Head of caudate nucleus (tissue), 42 donors: Measurements from ENCODE around the gene CCDC146.
"Not testable (repeated sequence)": the region's sequence is repeated elsewhere in the genome, so short reads cannot be mapped to it uniquely, and the experiment has no call there.

Source experiments
- DNase-seq, 42 donors: peaks; one replicate each; pipeline versions ENCODE4 v3.0.0 to v3.0.0-alpha.2; 2020 to 2021; ENCODE audit warnings: mixed read lengths in 7 of 42
- intact Hi-C: fragments of 100-400 bp; cut with DNase I; formaldehyde crosslinking; loops from one replicate; pipeline ENCODE4 v1.15.0; 2022

Gene CCDC146

DNA sequence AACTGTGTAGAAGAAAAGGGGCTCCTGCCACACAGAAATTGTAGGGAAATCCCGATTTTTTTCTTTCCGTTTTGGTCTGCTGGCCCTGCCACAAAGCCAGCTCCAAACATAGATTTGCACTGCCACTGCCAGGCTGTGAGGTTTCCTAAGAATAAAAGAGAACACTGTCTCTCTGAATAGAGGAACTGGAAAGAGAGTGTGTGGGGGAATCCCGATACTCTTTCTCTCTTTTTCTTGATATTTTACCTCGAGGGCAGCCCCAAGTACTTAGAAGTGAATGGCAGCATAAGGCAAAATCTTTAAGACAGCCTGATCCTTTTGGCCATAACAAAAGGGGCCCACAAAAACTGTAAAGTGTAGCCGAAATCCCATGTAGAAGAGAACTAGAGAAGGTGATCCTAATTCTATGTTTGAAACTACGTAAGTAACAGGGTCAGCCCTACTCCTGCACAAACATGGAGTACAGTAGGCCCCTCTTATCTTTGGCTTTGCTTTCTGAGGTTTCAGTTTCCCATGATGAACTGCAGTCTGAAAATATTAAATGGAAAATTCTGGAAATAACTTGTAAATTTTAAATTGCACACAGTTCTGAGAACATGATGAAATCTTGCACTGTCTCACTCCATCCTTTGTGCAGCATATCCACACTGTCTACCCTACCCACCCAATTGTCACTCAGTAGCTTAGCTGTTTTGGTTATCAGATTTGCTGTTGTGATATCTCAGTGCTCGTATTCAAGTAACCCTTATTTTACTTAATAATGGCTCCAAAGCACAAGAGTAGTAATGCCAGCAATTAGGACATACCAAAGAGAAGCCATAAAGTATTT, 6.4 kb downstream of the CCDC146 start:
- intact Hi-C loops, result not testable (repeated sequence)
- peak in 5 of 42 donors; percentile 4 to 53 (median 10) for DNase-seq

DNA sequence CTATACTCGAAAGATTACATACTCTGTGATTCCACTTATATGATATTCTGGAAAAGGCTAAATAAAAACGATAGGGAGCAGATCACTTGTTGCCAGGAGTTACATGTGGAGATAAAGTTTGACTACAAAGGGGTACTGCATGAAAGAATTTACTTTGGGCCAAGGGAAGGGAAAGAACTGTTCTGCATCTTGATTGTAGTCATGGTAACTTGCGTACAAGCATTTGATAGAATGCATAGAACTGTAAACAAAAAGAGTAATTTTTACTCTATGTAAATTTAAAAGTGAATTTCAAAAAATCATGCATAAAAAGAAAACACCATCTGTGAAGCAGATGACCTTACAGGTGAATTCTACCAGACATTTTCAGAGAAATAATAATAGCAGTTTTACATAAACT, 9.4 kb downstream of the CCDC146 start:
- intact Hi-C loops, DNase-seq: not testable (repeated sequence)

DNA sequence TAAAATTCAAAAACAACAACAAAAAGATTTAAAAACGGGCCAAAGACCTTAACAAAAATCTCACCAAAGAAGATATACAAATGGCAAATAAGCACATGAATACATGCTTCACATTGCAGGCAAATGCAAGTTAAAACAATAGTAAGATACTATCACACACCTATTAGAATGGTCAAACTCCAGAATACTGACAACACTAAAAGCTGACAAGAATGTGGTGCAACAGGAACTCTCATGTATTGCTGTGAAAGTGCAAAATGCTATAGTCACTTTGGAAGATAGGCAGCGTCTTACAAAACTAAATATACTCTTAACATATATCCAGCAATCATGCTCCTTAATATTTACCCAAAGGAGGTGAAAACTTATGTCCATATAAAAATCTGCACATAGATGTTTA, 16.3 kb downstream of the CCDC146 start:
- DNase-seq, intact Hi-C loops: not testable (repeated sequence)

DNA sequence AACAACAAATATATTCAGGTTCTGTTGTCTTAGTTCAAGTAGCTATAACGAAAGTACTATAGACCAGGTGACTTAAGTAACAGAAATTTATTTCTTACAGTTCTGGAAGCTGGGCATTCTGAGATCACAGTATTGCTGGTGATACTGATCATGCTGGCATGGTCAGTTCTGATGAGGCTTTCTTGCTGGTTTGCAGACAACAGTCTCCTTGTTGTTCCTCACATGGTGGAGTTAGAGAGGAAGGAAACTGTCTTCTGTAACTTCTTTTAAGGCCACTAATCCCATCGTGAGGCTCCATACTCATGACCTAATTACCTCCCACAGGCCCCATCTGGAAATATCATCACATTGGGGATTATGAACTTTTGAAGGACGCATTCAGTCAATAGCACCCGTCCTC, 17.9 kb downstream of the CCDC146 start:
- intact Hi-C loops, DNase-seq: not testable (repeated sequence)

DNA sequence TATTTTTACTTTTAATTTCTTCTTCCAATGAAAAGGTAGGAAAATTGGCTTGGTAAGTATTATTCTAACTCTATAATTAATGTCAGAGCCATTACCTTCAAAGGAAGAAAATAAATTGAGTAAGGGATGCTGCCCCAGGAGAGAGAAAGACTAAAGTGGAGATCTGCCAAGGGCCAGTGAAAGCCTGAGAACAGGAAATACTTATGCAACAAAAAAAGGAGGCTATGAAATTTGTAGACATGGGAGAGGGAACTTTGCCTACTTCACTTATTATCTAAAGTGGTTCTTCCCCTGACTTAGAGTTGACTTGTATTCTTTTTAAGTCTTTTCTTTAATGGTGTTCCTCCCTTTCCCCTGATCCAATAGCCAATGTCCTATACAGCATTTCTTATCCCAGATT, 29.8 kb downstream of the CCDC146 start:
- DNase-seq, intact Hi-C loops: not testable (repeated sequence)

DNA sequence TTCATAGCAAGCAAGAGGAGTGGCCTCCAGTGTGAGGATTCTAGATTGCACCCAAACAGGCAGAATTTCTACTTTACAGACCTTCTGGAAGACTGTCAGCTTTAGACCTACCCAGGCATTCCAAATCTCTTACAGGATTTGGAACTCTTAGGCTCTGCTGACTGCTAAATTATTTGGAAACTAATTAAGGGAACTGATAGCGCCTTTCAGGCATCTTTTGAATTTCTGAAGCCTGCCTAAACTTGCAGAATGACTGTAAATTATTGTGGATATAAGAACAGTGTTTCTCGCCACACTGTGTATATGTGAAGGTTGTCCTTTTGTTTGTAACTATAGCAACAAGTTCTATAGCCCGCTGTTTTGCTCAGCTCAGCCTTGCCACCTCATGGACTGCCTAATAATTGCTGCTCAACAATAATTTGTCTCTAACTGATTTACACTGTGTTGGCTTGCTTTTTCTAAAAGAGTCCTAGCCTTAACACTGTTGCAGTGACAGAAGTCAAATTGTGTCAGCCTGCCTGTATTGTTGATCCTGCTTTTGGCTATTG, 32.6 kb downstream of the CCDC146 start:
- DNase-seq, intact Hi-C loops: not testable (repeated sequence)

DNA sequence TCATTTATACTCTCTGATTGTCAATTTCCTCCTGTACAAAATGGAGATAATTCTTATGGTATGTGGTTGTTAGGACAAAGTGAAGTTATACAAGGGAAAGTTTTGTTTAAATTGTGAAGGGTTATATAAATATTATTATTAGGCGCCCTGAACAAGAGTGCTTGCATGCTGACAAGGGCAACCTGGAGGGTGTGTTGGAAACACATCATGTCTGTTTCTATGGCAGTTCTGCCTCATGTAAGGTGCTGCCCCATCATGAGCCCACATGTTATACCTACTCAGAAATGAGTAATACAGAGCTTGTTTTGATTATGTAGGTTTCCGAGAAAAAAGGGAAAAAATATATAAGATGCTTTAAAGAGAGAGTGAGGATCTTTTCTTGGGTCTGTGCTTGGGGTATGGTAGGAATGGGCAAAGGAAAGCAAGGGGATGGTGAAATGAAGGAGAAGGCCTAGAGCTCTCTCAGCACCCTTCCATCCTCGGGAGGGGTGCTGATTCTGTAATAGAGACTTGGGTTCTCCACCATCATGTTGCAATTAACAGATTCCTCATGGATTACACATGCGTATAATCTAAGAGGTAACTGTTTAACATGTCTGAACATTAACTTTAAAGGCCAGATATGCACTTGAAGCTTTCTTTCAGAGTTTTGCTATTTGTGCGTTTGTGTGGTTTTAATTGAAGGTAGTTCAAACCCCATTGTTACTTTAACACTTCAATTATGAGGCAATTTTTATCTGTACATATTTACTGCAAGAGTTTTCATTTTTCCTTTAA, 33.4 kb downstream of the CCDC146 start:
- intact Hi-C loops, result not testable (repeated sequence)
- peak in 1 of 42 donors; percentile 5 for DNase-seq

DNA sequence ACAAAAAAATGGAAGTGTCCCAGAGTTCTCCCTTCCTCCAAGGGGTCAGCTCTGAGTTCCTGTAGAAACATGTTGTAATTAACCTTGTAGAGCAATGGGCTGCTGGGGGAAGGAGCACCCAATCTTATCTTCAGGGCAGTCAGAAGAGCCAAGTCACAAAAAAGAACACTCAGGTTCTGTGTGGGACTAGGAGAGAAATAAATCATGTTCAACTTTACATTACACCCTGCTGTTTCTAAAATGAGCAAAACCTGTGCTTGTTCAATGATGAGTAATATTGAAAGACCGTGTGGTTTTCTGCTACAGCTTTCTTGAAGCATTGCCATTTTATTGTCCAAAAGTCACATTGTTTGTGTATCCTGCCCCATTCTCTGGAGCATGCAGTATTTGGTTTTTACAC, 34.6 kb downstream of the CCDC146 start:
- intact Hi-C loops, DNase-seq: not testable (repeated sequence)

DNA sequence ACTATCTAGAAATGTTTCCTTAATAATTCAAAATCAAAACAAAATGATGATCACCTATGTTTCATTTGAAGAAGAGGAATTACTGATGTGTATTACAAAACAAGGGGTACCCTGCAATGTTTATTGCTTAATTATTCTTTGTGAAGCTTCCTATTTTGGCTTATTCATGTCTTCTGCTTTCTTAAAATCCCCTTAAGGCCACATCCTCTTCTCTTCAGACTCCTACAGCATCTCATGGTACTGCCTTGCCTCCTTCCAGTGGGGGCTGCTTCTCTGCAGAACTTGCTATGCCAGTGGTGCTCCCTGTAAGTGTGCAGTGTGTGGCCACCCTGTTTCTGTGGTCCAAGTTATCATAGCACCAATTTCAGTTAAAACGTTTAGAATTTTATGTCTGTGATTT, 35.0 kb downstream of the CCDC146 start:
- intact Hi-C loops, result no loop called here
- peak in 3 of 42 donors; percentile 2 to 43 (median 5) for DNase-seq

DNA sequence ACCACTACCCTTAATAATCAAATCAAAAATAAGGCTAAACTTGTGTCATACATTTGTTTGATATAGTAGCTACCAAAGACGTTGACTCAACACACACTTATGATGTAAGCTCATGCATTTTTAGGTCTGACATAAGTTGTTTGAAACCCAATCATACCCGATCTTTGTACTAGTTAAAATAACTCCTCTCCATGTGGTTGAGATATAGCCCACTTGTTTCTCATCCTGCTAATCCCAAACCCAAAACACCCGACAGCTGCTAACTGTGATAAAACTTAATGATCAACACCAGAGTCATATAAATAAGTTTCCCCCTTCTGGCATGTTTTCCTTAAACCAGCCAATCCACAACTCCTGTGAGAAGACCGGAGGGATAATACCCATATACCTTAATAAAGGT, 48.7 kb downstream of the CCDC146 start:
- DNase-seq, intact Hi-C loops: not testable (repeated sequence)

DNA sequence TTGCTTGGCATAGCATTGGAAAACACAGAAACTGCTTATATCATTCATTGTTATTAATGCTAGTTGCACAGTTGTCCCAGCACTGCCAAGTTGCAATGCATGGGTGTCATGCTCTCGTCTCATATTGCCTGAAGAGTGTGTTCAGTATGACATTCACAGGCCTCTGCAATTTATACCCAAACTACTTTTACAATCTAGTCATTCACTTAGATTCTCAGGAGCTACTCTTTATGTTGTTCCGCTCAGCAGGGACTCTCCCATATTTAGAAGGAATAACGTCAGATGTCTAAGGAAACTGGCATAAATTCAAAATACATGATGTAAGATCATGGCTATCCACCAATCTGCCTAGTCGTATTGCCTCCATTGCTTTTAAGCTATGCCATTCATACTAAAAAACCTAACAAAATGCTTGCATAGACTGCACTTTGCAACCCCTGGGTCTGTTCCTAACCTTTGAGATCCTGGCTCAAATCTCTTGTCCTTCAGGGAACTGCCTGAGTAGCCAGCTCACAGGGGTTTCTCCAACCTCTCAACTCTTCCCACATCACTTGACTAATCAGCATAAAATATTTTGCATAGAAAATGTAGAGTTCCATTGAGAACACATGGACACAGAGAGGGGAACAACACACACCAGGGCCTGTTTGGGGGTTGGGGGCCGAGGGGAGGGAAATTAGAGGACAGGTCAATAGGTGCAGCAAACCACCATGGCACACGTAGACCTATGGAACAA, 50.2 kb downstream of the CCDC146 start:
- intact Hi-C loops, DNase-seq: not testable (repeated sequence)

DNA sequence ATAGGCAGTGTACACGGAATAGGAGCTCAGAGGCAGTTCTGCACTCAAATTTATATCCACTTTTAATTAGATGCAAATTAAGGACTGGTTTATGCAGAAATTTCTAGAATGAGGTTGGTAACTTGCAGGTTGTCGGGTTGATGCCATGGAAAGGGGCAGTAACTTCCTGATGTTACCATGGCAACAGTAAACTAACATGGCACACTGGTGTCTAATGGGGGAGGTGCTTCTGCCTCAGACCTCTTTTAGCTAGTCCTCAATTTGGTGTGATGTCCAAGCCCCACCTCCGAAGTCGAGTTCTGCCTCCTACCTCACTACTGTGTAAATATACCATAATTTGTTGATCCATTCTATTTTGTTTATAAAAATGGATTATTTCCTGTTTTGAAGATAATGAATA, 52.0 kb downstream of the CCDC146 start:
- DNase-seq, intact Hi-C loops: not testable (repeated sequence)

DNA sequence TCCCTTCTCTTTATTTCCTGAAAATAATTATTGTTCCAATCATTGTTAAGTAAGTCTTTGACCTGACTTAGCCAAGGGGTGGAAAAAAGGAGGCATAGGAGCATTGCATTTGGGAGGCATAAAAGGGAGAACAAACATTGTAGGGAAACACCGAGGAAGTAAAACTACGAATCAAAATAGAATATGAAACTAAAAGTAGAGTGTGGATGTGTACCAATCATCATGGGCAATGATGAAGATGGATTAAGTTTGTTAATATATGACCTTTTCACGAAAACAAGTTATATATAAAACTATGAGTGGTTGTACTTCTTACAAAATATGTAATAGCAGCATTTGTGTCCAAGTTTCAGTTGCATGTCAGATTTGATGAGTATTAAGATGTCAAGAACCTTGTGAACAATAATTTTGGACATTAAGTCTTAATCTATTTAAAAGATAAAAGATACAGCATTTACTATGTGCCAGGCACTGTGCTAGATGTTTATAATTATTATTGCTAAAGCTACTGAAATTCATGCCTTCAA, 52.9 kb downstream of the CCDC146 start:
- DNase-seq, intact Hi-C loops: not testable (repeated sequence)

DNA sequence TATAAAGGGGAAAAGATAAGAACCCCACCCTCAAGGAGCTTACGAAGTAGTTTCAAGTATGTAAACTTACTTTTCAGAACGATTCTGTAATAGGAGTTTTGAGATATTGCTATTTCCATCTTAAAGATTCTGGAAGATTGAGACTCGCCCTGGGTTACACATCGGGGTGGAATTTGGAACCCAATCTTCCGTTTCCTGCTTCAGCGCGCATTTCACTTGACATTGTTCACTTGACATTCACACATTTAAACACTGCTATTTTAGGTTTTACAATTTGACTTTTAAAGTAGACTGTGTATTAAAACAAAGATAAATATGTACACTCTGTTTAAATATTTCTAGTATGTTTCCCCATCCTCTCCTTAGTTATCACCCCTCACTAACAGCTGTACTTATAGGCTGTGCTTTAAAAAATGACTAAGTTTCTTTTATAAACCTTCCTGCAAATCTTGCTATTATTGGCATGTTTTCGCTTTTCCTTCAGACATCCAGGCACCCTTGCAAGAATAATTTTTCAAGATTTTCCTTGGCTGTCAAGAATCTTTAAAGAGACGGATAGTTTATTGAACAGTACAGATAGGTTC, 55.0 kb downstream of the CCDC146 start:
- intact Hi-C loops, DNase-seq: not testable (repeated sequence)

DNA sequence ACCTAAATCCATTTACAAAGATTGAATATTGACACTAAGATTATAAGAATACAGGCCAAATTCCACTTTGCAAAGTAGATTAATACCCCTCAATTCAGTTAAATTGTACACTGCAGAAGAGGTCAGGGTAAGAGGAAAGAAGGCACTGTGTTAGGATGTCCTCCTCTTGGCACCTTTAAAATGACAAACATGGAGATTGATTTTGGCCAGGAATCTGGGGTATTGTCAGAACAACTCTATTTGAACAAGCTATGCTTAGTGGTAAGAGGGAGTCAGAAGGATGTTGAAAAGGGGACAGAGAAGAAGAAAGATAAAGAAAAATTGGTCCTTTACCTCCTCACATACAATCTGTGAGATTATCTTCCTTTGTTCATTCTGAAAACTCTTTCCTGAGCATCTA, 55.6 kb downstream of the CCDC146 start:
- DNase-seq, intact Hi-C loops: not testable (repeated sequence)

DNA sequence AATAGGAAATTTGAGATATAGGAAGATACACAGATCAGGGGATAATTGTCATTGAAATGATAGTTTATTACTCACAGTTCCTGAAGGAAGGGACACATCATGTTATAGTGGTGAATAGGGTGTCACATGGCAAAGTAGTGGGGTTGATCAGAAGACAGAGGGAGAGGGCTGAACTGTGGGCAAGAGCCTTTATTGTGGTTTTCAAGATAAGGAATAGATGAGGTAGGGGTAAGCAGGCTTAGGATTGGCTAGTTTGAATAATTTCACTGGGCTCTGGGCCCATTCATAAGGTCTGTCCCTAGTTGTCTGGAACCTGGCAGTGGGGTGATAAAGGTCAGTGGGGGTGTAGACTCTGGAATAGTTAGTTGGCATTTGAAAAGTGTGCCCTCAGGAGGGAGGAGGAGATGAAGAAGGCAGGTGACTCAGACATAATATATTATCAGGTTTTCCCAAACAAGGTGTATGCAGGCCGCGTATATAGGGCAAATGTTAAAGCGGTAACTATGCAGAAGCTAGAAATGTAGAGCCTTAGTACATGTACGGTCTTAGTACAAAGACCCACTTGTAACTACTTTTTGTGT, 58.7 kb downstream of the CCDC146 start:
- intact Hi-C loops, result no loop called here
- no peak for DNase-seq

DNA sequence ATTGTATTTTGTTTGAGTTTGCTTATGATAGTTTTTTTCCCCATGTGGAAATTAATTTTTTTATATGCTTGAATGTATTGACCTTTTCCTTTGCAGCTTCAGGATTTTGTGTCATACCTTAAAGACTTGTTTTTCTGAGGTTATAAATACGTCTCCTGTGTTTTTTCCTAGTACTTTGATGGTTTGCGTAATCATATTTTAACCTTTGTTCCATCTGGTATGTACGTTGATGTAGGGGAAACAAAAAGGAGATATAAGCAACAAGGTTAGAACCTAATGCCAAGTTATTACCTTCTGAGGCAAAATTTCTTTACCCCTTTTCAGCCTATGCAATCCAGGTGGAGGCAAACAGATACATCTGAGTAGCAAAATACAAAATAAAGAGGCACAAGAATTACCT, 59.3 kb downstream of the CCDC146 start:
- DNase-seq, result no peak
- intact Hi-C loops, result no loop called here

DNA sequence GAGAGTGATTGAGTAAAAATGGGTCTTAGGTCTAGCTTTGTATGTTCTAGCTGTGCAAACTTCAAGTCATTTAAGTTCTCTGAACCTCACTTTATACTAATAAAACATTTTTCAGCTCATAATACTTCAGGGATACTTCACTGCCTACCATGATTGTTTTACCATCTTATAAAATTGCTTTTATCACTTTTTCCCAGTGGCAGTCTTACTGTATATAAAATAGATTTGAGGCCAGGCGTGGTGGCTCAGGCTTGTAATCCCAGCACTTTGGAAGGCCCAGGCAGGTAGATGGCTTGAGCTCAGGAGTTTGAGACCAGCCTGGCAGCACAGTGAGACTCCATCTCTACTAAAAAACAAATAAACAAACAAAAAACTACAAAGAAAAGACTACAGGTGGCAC, 59.8 kb downstream of the CCDC146 start:
- no peak for DNase-seq

More for the DNA sequence above, 59.8 kb downstream of the CCDC146 start:
- intact Hi-C loops, result no loop called here
